OCI-LY3 (cell line): ENCODE data around the gene CAMK1D.

Experiments
- H2AFZ ChIP-seq: fragments of 200-600, 300-600 bp; shearing (Covaris generic); 2 replicates; pipeline ENCODE4 v1.6.0; 2014; ENCODE audit warnings: antibody characterized with exemption, low read depth, low read length
- H3K27ac ChIP-seq: fragments of 200-600, 300-600 bp; sonication (generic); 2 replicates; pipeline ENCODE4 v1.5.1; 2014; ENCODE audit warnings: mild to moderate bottlenecking, low read length, moderate library complexity, mixed read lengths
- H3K27me3 ChIP-seq: fragments of 200-600, 300-600 bp; sonication (generic); 2 replicates; pipeline ENCODE4 v1.6.1; 2014; ENCODE audit warnings: low read depth, low read length, mixed read lengths
- H3K36me3 ChIP-seq: fragments of 200-600, 300-600 bp; sonication (generic); replicated peaks from 2 replicates; pipeline ENCODE3; 2014; ENCODE audit warnings: low read depth, low read length, mixed read lengths
- H3K4me1 ChIP-seq: fragments of 300-600, 200-600 bp; sonication (generic); 2 replicates; pipeline ENCODE4 v1.6.1; 2014; ENCODE audit warnings: low read length, mixed read lengths
- H3K4me2 ChIP-seq: fragments of 200-600, 300-600 bp; sonication (generic); 2 replicates; pipeline ENCODE4 v1.6.1; 2014; ENCODE audit warnings: low read length, mixed read lengths
- H3K4me3 ChIP-seq: fragments of 300-600, 200-600 bp; sonication (generic); 2 replicates; pipeline ENCODE4 v1.5.1; 2014; ENCODE audit warnings: antibody characterized with exemption, mild to moderate bottlenecking, low read length, moderate library complexity
- H3K79me2 ChIP-seq: fragments of 300-600, 200-600 bp; shearing (Covaris generic); 2 replicates; pipeline ENCODE4 v1.6.1; 2014; ENCODE audit warnings: mild to moderate bottlenecking, low read length, mixed read lengths
- H3K9ac ChIP-seq: fragments of 300-600, 200-600 bp; shearing (Covaris generic); 2 replicates; pipeline ENCODE4 v1.6.0; 2014; ENCODE audit warnings: mild to moderate bottlenecking, low read length, moderate library complexity
- H3K9me3 ChIP-seq: fragments of 200-600, 300-600 bp; shearing (Covaris generic); 2 replicates; pipeline ENCODE4 v1.6.1; 2014; ENCODE audit warnings: low read length, mixed read lengths; ENCODE audit not compliant: insufficient read depth
- H4K20me1 ChIP-seq: fragments of 200-600, 300-600 bp; sonication (generic); 2 replicates; pipeline ENCODE4 v1.6.1; 2016; ENCODE audit warnings: low read length, mixed read lengths; ENCODE audit not compliant: insufficient read depth
- CTCF ChIP-seq: fragments of 200-600, 300-600 bp; sonication (generic); IDR thresholded peaks from 2 replicates; pipeline ENCODE4 v1.5.1; 2014; ENCODE audit warnings: antibody characterized with exemption, low read length, low read depth
- EZH2phosphoT487 ChIP-seq: fragments of 200-600 bp; shearing (Covaris generic); IDR thresholded peaks from 2 replicates; pipeline ENCODE4 v1.6.1; 2018; ENCODE audit warnings: antibody characterized with exemption, mixed run types, low read depth

Gene CAMK1D

GRCh38 chr10:12408472-12408871 lies 59.1 kb downstream of the CAMK1D start:
- Histone ChIP-seq H3K9ac (no peak overlapping the region), H3K4me3 (no peak overlapping the region), H3K36me3 (peaks cover 7% of the 10 kb centered on the region), H4K20me1 (peaks cover 41% of the 10 kb centered on the region), H3K4me2 (no peak overlapping the region), H3K4me1 (no peaks in the 10 kb centered on the region), H3K27me3 (no peaks in the 10 kb centered on the region), H2AFZ (no peak overlapping the region), H3K79me2 (peaks cover 45% of the 10 kb centered on the region), H3K27ac (no peak overlapping the region), H3K9me3 (no peaks in the 10 kb centered on the region)
- TF ChIP-seq CTCF, result no peak
- no peak for TF ChIP-seq EZH2phosphoT487

- no peaks in the 10 kb centered on the region for H3K27me3 ChIP-seq
- no peak overlapping the region for H3K4me2 ChIP-seq
- no peak overlapping the region for H3K4me3 ChIP-seq
- no peaks in the 10 kb centered on the region for H3K9me3 ChIP-seq
- peaks cover 7% of the 10 kb centered on the region for H3K36me3 ChIP-seq
- H3K9ac ChIP-seq, result no peak overlapping the region
- no peak for TF ChIP-seq EZH2phosphoT487
- TF ChIP-seq CTCF, result no peak
- no peak overlapping the region for H3K27ac ChIP-seq
- H4K20me1 ChIP-seq, result peaks cover 48% of the 10 kb centered on the region
- H3K4me1 ChIP-seq, result no peaks in the 10 kb centered on the region
- H2AFZ ChIP-seq, result no peak overlapping the region
- peaks cover 52% of the 10 kb centered on the region for H3K79me2 ChIP-seq
Measured at GRCh38 chr10:12409161-12409560, 59.8 kb downstream of the CAMK1D start.

GRCh38 chr10:12409613-12410012 lies 60.3 kb downstream of the CAMK1D start:
- H3K9ac ChIP-seq, result no peak overlapping the region
- peaks cover 7% of the 10 kb centered on the region for H3K36me3 ChIP-seq
- no peak overlapping the region for H3K27ac ChIP-seq
- H3K4me1 ChIP-seq, result no peaks in the 10 kb centered on the region
- no peak overlapping the region for H2AFZ ChIP-seq
- no peaks in the 10 kb centered on the region for H3K27me3 ChIP-seq
- no peak for TF ChIP-seq CTCF
- TF ChIP-seq EZH2phosphoT487, result no peak
- no peak overlapping the region for H3K4me2 ChIP-seq
- peaks cover 56% of the 10 kb centered on the region for H3K79me2 ChIP-seq
- no peak overlapping the region for H3K4me3 ChIP-seq
- H4K20me1 ChIP-seq, result peaks cover 53% of the 10 kb centered on the region
- no peaks in the 10 kb centered on the region for H3K9me3 ChIP-seq

DNA sequence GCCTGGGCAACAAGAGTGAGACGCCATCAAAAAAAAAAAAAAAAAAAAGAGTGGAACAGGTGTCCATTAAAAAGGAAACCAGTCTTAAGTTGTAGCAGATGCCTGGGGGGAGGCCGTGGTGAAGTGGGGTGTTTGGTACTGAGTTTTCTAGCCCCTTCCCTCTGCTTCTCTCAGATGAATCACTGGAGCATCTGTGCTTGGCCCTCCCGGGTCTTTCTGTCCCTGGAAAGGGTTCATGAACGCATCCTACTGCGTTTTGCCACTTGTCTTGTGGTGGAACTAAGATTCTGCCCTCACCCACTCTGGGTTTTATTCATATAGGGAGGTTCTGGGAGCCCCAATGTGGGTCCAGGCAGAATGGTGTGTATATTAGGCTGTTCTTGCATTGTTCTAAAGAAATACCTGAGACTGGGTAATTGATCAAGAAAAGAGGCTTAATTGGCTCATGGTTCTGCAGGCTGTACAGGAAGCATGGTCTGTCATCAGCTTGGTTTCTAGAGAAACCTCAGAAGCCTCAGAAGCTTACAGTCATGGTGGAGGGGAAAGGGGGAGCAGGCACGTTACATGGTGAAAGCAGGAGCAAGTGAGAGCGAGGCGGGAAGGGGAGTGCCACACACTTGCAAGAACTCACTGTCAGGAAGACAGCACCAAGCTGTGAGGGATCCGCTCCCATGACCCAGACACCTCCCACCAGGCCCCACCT lies 63.5 kb downstream of the CAMK1D start:
- Histone ChIP-seq H2AFZ (no peak overlapping the region), H3K4me1 (no peaks in the 10 kb centered on the region), H3K36me3 (no peaks in the 10 kb centered on the region), H4K20me1 (peaks cover 58% of the 10 kb centered on the region), H3K27me3 (no peaks in the 10 kb centered on the region), H3K9ac (no peak overlapping the region), H3K4me3 (no peak overlapping the region), H3K4me2 (no peak overlapping the region), H3K79me2 (peaks cover 73% of the 10 kb centered on the region), H3K27ac (no peak overlapping the region), H3K9me3 (no peaks in the 10 kb centered on the region)
- no peak for TF ChIP-seq CTCF
- TF ChIP-seq EZH2phosphoT487, result no peak
